COR-L47 (cell line): ENCODE measurements around the gene MMEL1.
"Not testable (repeated sequence)": the region's sequence is repeated elsewhere in the genome, so short reads cannot be mapped to it uniquely, and the experiment has no call there.

Experiments
- DNase-seq: peaks from one replicate; lab custom pipeline; 2025; lab: John Stamatoyannopoulos, UW

Gene MMEL1, protein sequence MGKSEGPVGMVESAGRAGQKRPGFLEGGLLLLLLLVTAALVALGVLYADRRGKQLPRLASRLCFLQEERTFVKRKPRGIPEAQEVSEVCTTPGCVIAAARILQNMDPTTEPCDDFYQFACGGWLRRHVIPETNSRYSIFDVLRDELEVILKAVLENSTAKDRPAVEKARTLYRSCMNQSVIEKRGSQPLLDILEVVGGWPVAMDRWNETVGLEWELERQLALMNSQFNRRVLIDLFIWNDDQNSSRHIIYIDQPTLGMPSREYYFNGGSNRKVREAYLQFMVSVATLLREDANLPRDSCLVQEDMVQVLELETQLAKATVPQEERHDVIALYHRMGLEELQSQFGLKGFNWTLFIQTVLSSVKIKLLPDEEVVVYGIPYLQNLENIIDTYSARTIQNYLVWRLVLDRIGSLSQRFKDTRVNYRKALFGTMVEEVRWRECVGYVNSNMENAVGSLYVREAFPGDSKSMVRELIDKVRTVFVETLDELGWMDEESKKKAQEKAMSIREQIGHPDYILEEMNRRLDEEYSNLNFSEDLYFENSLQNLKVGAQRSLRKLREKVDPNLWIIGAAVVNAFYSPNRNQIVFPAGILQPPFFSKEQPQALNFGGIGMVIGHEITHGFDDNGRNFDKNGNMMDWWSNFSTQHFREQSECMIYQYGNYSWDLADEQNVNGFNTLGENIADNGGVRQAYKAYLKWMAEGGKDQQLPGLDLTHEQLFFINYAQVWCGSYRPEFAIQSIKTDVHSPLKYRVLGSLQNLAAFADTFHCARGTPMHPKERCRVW

DNA sequence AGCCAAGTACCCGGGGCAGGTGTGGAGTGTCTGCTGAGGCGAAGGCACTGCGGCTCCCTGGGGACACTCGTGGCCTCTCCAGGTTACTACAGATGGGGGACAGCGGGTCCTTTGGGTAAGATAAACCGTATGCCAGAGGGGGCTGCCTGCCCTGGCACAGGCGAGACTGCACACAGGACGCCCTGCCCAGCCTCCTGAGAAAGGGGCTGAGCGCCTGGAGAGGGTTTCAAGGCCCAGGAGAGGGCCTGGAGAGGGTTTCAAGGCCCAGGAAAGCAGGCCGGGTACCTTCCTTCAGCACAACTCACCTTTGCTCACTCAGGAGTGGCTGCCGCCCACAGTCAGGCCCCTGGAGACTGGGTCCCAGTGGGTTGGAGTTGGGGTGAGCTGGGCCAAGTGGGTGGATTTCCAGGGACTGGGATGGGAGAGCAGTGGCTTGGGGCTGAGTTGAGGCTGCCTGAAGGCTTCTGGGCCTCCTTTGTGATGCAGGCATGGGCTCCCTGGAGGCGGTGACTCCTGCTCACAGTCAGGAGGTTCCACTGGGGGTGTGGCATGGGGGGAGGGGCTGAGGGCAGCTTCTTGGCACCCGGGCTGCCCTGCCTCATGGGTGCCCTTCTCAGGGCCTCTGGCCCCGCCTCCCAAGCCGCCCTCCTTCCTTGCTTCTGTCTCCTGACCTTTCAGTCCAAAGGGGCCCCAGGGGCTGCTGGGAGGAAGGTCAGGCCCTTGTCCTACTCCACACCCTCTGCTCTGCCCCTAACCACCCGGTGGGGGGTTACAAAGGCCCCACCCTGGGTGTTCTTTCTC is at the start of gene MMEL1:
MMEL1 (minus strand) TSS at position 456 of the 801 bp plus-strand sequence. CDS start 3,532 bp downstream, outside the sequence.
- DNase-seq: no peak

DNA sequence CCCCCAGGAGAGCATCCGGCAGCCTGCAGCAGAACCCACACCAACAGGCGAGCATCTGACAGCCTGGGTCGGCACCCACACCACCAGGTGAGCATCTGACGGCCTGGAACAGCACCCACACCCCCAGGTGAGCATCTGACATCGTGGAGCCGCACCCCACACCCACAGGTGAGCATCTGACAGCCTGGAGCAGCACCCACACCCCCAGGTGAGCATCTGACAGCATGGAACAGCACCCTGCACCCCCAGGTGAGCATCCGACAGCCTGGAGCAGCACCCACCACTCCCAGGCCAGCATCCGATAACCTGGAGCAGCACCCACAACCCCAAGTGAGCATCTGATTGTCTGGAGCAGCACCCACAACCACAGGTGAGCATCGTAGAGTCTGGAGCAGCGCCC is 43.9 kb upstream of the MMEL1 start:
- DNase-seq: not testable (repeated sequence)

DNA sequence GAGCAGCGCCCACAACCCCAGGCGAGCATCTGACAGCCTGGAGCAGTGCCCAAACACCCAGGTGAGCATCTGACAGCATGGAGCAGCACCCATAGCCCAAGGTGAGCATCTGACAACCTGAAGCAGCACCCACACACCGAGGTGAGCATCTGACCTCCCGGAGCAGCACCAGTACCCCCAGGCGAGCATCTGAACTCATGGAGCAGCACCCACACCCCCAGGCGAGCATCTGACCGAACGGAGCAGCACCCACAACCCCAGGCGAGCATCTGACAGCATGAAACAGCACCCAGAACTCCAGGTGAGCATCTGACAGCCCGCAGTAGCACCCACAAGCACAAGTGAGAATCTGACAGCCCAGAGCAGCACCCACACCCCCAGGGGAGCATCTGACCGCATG is 38.8 kb upstream of the MMEL1 start:
- not testable (repeated sequence) for DNase-seq

DNA sequence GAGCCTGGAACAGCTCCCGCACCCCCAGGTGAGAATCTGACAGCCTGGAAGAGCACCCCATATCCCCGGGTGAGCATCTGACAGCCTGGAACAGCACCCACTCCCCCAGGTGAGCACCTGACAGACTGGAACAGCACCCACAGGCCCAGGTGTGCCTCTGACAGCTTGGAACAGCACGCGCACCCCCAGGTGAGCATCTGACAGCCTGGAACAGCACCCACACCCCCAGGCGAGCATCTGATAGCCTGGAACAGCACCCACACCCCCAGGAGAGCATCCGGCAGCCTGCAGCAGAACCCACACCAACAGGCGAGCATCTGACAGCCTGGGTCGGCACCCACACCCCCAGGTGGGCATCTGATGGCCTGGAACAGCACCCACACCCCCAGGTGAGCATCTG is 27.0 kb upstream of the MMEL1 start:
- not testable (repeated sequence) for DNase-seq

DNA sequence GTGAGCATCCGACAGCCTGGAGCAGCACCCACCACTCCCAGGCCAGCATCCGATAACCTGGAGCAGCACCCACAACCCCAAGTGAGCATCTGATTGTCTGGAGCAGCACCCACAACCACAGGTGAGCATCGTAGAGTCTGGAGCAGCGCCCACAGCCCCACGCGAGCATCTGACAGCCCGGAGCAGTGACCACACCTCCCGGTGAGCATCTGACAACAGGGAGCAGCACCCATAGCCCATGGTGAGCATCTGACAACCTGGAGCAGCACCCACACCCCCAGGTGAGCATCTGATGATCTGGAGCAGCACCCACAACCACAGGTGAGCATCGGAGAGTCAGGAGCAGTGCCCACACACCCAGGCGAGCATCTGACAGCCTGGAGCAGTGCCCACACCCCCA is 25.1 kb upstream of the MMEL1 start:
- not testable (repeated sequence) for DNase-seq

DNA sequence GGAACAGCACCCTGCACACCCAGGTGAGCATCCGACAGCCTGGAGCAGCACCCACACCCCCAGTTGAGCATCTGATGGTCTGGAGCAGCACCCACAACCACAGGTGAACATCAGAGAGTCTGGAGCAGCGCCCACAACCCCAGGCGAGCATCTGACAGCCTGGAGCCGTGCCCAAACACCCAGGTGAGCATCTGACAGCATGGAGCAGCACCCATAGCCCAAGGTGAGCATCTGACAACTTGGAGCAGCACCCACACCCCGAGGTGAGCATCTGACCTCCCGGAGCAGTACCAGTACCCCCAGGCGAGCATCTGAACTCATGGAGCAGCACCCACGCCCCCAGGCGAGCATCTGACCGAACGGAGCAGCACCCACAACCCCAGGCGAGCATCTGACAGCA is 24.3 kb upstream of the MMEL1 start:
- DNase-seq: not testable (repeated sequence)

DNA sequence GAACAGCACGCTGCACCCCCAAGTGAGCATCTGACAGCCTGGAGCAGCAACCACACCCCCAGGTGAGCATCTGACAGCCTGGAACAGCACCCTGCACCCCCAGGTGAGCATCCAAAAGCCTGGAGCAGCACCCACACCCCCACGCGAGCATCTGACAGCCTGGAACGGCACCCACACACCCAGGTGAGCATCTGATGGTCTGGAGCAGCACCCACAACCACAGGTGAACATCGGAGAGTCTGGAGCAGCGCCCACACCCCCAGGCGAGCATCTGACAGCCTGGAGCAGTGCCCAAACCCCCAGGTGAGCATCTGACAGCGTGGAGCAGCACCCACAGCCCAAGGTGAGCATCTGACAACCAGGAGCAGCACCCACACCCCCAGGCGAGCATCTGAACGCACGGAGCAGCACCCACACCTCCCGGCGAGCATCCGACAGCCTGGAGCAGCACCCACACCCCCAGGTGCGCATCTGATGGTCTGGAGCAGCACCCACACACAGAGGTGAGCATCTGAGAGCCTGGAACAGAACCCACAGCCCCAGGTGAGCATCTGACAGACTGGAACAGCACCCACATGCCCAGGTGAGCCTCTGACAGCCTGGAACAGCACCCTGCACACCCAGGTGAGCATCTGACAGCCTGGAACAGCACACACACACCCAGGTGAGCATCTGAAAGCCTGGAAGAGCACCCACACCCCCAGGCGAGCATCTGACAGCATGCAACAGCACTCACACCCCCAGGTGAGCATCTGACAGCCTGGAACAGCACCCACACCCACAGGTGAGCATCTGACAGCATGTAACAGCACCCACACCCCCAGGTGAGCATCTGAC is 23.0 kb upstream of the MMEL1 start:
- DNase-seq: not testable (repeated sequence)

DNA sequence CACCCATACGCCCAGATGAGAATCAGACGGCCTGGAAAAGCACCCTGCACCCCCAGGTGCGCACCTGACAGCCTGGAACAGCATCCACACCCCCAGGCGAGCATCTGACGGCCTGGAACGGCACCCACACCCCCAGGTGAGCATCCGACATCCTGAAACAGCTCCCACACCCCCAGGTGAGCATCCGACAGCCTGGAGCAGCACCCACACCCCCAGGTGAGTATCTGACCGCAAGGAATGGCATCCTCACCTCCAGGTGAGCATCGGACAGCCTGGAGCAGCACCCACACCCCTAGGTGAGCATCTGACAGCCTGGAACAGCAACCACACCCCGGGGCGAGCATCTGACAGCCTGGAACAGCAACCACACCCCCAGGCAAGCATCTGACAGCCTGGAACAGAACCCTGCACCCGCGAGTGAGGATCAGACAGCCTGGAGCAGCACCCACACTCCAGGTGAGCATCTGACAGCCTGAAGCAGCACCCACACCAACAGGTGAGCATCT is 21.7 kb upstream of the MMEL1 start:
- not testable (repeated sequence) for DNase-seq

DNA sequence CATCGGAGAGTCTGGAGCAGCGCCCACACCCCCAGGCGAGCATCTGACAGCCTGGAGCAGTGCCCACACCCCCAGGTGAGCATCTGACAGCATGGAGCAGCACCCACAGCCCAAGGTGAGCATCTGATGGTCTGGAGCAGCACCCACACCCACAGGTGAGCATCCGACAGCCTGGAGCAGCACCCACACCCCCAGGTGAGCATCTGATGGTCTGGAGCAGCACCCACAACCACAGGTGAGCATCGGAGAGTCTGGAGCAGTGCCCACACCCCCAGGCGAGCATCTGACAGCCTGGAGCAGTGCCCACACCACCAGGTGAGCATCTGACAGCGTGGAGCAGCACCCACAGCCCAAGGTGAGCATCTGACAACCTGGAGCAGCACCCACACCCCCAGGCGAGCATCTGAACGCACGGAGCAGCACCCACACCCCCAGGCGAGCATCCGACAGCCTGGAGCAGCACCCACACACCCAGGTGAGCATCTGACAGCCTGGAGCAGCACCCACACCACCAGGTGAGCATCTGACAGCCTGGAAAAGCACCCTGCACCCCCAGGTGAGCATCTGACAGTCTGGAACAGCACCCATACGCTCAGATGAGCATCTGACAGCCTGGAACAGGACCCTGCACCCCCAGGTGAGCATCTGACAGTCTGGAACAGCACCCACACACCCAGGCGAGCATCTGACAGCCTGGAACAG is 21.1 kb upstream of the MMEL1 start:
- not testable (repeated sequence) for DNase-seq

DNA sequence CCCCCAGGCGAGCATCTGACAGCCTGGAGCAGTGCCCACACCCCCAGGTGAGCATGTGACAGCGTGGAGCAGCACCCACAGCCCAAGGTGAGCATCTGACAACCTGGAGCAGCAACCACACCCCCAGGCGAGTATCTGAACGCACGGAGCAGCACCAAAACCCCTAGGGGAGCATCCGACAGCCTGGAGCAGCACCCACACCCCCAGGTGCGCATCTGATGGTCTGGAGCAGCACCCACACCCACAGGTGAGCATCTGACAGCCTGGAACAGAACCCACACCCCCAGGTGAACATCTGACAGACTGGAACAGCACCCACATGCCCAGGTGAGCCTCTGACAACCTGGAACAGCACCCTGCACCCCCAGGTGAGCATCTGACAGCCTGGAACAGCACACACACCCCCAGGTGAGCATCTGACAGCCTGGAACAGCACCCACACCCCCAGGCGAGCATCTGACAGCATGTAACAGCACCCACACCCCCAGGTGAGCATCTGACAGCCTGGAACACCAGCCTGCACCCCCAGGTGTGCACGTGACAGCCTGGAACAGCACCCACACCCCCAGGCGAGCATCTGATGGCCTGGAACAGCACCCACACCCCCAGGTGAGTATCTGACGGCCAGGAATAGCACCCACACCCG is 20.2 kb upstream of the MMEL1 start:
- not testable (repeated sequence) for DNase-seq

DNA sequence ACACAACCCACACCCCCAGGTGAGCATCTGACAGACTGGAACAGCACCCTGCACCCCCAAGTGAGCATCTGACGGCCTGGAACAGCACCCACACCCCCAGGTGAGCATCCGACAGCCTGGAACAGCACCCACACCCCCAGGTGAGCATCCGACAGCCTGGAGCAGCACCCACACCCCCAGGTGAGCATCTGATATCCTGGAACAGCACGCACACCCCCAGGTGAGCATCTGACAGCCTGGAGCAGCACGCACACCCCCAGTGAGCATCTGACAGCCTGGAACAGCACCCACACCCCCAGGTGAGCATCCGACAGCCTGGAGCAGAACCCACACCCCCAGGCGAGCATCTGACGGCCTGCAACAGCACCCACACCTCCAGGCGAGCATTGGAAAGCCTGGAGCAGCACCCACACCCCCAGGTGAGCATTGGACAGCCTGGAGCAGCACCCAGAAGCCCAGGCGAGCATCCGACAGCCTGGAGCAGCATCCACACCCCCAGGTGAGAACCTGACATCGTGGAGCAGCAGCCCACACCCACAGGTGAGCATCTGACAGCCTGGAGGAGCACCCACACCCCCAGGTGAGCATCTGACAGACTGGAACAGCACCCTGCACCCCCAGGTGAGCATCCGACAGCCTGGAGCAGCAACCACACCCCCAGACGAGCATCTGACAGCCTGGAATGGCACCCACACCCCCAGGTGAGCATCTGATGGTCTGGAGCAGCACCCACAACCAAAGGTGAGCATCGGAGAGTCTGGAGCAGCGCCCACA is 19.5 kb upstream of the MMEL1 start:
- not testable (repeated sequence) for DNase-seq

DNA sequence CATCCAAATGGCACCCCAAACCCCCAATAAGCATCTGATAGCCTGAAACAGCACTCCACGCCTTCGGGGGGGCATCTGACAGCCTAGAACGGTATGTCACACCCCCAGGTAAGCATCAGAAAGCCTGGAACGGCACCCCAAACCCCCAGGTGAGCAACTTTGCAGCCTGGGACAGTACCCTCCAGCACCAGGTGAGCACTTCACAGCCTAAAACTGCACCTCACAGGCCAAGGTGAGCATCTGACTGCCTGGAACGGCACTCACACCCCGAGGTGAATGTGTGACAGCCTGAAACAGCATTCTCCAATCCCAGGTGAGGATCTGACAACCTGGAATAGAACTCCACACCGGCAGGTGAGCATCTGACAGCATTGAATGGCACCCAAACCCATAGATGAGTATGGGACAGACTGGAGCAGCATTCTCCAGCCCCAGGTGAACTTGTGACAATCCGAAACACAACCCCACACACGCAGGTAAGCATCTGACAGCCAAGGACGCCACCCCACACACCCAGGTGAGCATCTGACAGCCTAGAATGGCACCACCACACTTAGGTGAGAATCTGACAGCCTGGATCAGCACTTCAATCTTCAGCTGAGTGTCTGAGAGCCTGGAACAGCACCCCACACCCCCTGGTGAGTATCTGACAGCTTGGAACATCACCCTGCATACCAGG is 18.3 kb upstream of the MMEL1 start:
- DNase-seq: no peak

DNA sequence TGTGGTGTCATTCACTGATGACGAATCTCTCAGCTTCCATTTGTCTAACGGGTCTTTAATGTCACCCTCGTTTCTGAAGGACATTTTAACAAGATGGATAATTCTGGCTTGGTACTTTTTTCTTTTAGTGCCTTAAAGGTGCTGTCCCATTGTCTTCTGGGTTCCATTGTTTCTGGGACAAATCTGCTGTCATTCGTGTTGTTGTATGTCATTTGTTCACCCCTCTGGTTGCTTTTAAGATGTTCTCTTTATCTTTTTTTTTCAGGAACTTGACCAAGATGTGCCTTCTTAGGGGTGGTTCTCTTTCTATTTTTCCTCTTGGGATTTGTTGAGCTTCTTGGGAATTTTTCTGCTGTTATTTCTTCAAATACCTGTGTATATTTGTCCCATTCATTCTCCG is 14.0 kb upstream of the MMEL1 start:
- no peak for DNase-seq

DNA sequence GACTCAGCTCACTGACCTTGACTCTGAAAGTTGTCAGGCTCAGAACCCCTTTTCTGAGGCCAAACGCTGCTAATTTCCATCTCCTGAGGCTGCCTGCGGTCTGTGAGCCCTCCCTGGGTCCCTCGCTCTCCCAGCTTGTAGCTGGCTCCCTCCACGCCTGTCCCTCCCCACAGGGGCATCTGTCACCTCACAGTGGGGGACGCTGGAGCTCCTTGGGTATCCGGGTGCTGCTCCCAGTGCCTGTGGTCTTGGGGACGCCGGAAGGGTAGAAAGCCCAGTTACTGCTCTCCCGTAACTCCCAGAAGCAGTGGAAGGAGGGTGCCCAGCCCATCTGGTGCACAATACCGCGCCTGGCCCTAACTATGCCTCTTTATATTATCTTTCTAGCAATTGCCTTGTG is 13.0 kb upstream of the MMEL1 start:
- no peak for DNase-seq

DNA sequence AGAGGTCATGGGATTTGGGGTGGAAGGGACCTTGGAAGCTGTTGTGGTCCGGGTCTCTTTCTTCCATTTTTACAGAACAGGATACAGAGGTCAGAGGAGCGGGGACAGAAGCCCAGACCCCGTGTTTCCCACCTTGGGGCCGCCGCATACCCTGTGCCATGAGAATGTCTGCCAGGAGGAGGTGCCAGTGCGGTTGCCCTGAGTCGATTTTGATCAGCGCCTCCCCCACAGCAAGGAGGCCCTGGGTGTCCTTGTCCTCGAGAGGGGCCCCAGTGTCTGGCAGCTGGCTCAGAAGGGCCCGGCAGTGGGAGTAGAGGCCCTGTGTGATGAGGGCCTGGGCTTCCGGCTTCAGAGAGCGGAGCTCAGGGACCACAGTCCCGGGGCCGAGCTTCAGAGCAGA is 12.3 kb upstream of the MMEL1 start:
- no peak for DNase-seq

DNA sequence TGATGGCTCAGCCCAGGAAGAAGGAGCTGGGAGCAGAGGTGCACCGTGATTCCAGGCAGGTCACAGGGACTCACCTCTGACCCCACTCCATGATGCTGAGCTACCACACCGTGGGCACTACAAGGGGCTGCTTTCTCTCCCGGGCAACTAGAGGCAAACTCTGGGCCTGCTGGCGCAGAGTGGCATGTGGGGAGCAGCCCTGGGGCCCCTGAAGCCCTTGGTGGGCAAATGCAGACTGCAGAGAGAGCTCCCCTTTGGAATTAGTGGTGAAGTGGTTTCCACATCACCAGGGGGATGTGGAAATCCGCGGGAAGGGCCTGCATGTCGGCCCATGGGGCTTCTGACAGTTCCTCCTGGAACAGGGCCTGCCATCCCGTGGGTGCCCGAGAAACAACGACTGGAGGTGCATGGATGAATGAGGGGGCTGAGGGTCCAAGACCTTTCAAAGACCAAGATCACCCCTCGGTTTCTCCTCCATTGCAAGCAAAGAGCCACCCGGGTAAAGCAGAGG is 11.8 kb upstream of the MMEL1 start:
- DNase-seq: no peak

DNA sequence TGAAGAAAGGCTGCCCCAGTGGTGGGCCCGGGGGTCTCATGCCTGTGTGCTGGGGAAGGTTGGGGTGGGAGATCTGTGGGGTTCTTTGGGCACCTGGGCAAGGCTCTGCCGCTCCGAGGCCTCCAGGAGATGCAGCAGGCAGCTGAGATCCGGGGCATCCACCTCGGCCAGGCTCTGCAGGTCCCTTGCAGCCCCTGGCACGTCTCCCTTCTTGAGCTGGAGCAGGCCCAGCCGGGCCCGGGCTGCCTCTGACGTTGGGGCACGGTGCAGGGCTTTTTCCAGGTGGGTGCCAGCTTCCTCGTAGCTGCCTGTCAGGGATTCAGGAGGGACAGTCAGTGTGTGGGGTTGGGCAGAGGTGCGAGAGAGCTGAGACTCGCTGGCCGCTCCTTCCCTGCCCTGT is 11.4 kb upstream of the MMEL1 start:
- DNase-seq: no peak

DNA sequence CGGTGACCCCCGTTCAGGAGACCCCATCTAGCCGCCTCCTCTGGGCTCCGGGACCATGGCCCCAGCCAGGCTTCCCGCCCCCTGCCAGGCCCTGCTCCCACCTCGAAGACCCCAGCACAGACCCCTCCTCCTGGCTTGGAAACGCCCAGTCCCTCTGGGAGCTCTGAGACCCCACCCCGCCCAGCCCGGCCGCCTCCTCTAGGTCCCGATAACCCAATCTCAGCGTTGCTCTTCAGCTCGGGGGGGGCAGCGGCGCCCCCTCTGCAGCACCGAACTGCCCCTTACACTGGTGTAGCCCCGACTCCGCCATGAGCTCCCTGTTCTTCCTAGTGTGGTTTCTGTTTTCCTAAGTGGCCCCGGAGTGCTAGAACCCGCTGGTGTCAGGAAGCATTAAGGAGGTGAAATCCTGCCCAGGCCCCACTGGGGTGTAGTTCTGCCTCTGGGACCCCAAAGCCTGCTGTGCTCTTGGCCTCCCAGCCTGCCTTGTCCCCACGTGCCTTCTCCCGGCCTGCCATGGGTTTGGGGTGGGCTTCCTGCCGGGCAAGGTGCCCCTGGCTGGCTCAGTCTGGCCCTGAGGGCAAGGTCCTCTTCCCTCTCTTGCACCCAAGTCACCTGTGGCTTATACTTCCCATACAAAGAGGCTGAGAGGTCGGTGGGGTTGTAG is 10.7 kb upstream of the MMEL1 start:
- no peak for DNase-seq
